NCI-H1417 treated with DMSO at 0.1 percent for 48 hours (cell line): ENCODE results near the gene URI1.
"Not testable (repeated sequence)": the region's sequence is repeated elsewhere in the genome, so short reads cannot be mapped to it uniquely, and the experiment has no call there.

Experiments
- DNase-seq: peaks from one replicate; lab custom pipeline; 2025; lab: John Stamatoyannopoulos, UW

The URI1 gene, protein sequence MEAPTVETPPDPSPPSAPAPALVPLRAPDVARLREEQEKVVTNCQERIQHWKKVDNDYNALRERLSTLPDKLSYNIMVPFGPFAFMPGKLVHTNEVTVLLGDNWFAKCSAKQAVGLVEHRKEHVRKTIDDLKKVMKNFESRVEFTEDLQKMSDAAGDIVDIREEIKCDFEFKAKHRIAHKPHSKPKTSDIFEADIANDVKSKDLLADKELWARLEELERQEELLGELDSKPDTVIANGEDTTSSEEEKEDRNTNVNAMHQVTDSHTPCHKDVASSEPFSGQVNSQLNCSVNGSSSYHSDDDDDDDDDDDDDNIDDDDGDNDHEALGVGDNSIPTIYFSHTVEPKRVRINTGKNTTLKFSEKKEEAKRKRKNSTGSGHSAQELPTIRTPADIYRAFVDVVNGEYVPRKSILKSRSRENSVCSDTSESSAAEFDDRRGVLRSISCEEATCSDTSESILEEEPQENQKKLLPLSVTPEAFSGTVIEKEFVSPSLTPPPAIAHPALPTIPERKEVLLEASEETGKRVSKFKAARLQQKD

DNA sequence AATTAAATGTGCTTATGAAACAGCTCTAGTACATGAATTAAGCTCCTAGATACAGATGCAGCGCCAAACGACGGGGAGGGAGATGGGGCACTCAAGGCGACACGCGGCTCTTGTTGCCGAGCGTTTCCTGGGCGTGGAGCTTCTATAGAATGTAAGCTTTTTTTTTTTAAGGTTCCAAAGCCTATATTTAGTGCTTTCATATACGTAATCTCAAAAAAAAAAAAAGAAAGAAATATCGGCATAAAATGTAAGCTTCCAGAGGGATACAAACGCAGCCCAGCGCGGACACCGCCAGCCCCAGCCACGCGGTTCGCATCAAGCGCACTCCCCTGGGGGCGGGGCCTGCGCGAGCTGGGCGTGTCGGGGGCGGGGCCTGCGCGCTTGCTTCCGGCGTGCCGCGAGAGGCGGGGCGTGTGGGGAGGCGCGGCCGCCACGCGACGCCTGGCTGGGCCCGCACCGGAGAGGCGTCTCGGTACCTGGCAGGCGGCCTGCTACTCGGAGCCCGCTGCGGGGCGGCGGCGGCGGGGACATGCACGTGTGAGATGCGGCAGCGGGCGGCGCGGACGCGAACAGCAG is at the start of gene URI1:
URI1 (plus strand) TSS at position 412 of the 576 bp plus-strand sequence. CDS start 309 bp downstream, outside the sequence.
- peak; percentile 55 for DNase-seq

DNA sequence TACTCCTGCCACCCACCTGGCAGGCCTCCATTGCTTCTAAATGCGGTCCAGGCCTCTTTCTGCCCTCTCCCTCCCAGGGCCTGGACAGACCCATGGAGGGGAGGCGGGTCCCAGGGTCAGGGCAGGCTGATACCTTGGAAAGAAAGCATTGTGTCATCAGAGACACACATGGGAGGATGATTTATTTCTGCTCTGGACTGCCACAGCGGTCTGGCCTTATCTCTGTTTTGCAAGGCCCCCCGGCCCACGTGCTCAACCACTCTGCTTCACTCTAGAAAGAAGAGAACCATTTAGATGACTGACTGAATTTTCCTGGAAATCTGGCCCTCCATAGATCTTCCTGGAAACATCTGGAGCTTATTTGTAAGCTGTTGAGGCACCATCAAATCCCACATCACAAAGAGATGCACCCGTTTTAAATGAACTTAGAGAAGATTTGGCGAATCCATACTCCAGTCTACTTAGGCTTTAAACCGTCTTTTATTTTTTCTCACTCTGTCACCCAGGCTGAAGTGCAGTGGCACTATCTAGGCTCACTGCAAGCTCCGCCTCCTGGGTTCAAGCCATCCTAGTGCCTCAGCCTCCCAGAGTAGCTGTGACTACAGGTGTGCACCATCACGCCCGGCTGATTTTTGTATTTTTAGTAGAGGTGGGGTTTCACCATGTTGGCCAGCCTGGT is 48.3 kb upstream of the URI1 start:
- no peak for DNase-seq

DNA sequence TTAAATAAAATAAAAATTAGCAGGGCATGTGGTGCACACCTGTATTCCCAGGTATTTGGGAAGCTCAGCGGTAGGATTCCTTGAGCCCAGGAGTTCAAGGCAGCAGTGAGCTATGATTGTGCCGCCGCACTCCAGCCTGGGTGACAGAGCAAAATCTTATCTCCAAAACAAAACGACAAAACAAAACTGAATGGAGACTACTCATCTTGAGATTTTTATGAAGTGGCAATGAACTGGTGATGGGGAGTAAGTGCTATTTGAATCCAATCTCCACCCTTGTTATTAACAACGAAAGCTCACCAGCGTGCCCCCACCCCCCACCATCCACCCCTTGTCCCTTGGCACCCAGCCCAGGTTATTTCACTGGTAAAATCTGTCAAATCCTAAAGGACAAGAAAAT is 45.2 kb upstream of the URI1 start:
- no peak for DNase-seq

DNA sequence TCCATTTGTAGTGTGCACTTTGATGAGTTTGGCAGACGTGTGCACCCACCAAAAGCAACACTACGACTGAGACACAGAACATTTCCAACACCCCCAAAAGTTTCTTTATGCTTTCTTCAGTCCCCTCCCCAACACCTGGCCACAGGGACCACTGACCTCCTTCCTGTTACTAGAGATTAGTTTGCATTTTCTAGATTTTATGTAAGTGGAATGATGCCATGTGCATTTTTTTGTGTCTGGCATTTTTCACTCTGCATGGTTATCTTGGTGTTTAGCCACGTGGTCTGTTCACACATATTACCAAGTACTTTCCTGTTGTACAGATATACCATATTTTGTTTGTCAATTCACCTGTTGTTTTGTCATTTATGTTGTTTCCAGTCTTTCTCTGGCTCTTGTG is 44.6 kb upstream of the URI1 start:
- DNase-seq = no peak

DNA sequence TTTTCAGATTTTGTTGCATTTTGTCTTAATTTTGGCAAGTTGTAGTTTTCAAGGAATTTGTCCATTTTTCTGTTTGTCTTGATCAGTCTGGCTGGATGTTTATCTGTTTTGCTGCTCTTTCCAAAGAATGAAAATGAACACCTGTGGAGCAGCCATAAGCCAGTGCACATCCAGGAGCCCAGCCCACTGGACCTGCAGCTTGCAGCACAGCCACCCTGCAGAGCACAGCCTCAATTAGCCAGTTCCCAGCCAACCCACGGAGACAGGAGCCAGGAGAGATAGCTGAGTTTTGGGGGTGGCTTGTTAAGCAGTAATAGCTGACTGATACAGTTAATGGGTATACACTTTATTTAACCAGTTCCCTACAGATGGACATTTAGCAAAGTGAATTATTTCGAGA is 38.0 kb upstream of the URI1 start:
- no peak for DNase-seq

DNA sequence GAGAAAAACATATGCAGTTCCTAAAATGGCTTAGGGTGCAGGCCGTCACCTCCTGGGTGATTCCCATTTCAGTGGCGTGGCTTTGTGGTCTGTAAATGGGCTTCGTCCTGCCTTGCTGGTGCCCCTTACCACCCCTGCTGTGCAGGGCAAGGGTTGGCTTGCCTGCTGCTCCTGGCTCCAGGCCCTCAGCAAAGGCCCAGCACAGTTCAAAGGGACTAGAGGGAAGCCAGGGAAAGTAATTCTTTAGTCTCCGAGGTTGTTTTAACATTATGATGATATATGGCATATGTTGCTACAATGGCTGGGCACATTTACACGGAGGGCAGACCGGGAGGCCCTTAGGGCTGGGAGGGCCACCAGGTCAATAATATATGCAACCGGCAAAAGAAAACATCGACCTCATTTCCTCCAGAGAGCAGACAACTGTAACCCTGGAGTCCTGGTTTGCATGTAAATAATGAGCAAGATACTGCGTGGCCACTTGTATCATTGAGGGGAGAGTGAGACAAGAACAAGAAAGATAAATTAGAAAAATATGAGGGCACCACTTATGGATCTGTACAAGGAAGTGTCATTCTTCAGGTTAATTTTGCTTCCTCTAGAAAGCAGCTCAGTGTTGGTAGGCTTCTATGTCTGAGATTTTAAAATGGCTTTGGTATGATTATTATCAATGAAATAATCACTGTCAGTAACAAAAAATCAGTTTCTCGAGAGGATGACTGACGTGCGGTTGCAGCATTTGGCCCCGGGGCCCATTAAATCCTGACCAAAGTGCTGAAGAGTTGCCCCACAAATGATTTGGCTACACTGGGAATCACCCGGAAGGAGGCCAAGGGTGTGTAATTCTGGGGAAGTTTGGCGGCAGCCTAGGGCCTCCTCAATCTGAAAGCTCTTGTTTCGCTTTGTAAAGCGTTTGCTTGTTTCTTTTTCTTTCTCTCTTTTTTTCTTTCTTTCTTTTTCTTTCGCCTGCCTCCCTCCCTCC is 32.8 kb upstream of the URI1 start:
- DNase-seq = no peak

DNA sequence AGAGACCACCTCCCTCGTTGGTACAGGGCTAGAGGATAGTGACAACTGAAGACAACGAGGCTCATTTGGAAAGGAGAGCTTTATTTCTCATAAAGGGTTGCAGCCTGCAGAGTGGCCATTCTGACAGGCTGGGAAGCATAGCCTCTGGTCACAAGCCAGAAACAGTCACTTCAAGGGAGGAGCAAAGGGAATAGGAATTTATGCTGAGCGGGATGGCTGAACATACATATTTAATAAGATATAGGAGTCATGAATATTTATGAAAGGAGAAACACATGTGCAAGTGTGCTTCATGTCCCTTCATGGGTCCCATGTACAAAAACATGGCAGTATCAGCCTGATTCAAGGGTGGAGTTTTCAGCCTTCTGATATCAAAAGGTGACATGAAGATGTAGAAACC is 27.1 kb upstream of the URI1 start:
- no peak for DNase-seq

DNA sequence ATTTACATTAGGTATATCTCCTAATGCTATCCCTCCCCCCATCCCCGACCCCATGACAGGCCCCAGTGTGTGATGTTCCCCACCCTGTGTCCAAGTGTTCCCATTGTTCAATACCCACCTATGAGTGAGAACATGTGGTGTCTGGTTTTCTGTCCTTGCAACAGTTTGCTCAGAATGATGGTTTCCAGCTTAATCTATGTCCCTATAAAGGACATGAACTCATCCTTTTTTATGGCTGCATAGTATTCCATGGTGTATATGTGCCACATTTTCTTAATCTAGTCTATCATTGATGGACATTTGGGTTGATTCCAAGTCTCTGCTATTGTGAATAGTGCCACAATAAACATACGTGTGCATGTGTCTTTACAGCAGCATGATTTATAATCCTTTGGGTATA is 26.2 kb upstream of the URI1 start:
- DNase-seq = not testable (repeated sequence)

DNA sequence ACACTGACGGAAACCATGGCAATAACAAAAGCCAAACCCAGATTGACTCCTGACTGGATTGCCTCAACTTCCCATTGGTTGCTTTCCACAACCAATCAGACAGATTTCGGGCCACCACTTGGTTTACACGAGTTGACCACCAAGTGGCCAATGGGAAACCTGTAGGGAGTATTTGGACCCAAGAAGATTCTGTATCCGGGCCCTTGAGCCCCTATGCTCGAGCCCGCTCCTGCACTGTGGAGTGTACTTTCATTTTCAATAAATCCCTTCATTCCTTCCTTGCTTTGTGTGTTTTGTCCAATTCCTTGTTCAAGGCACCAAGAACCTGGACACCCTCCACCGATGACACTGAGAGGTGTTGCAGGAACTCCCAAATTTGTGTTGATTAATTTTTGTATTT is 24.1 kb upstream of the URI1 start:
- DNase-seq = no peak

DNA sequence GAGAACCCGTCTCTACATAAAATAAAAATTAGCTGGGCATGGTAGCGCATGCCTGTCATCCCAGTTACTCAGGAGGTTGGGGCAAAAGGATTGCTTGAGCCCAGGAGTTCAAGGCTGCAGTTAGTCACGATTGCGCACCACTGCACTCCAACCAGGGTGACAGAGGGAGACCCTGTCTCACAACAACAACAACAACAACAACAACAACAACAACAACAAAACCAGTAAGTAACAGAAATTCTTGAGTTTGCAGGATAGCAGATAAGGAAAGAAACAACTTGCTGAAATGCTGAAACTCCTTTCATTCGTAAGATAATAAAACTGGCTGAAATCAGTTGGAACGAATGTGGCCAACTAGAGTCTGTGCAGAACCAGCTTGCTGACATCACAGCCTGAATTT is 23.1 kb upstream of the URI1 start:
- DNase-seq = no peak

DNA sequence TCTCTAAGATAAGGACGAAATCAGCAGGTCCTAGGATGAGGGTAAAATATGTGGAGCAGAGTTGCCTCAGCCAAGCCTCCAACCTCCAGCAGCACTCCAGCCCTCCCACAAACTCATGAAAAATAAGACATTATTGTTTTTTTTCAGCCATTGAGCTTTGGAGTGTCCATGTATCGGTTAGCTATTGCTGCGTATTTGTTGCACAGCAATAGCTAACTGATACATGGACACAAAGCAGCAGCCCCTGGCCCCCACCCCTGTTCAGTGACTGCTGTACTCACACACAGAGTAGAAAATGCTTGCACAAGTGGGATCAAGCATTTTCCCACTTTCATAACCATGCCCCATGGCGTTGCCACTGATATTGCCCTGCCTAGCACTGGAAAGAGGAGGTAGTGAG is 19.1 kb upstream of the URI1 start:
- no peak for DNase-seq

DNA sequence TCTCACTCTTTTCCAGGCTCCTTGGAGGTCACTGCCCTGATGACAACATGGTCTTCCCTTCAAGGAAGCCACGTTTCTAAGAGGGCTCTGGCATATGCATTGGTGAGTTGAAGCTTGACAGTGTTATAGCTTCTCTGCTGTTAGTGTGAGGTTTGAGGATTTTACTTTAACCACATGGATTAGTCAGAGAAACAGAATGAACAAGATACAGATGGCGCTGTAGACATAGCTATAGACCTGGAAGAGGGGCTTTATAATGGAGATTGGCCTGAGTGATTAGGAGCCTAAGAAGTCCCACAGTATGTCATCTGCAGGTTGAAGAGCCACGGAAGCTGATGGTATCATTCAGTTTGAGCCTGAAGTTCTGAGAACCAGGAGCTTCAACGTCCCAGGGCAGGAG is 18.4 kb upstream of the URI1 start:
- no peak for DNase-seq

DNA sequence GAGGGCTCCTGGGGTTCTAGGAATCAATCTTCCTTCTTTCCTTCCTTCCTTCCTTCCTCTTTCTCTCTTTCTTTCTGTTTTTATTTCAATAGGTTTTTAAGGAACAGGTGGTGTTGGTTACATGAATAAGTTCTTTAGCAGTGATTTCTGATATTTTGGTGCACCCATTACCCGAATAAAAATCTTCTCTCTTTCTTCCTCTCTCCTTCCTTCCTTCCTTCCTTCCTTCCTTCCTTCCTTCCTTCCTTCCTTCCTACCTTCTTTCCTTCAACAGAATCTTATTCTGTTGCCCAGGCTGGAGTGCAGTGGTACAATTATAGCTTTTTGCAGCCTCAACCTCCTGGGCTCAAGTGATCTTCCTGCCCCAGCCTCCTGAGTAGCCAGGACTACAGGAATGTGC is 16.0 kb upstream of the URI1 start:
- DNase-seq = no peak

DNA sequence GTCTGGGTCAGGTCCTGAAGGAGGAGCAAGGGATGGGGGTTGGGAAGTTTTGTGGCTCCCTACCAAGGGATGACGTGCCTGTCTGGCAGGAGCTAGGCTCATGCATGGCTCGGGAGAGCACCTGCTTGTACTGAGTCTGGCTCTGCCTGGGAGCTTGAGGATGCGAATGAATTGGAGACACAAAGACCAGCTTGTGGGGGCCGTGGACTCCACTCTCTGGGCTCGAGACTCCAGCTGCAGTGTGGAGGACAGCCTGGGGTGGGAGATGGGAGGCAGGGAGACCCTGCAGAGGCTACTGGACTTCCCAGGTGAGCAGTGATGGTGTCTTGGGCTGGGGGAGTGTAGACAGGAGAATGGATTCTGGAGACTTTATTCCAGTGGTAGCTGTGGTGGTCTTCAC is 15.2 kb upstream of the URI1 start:
- DNase-seq = no peak

DNA sequence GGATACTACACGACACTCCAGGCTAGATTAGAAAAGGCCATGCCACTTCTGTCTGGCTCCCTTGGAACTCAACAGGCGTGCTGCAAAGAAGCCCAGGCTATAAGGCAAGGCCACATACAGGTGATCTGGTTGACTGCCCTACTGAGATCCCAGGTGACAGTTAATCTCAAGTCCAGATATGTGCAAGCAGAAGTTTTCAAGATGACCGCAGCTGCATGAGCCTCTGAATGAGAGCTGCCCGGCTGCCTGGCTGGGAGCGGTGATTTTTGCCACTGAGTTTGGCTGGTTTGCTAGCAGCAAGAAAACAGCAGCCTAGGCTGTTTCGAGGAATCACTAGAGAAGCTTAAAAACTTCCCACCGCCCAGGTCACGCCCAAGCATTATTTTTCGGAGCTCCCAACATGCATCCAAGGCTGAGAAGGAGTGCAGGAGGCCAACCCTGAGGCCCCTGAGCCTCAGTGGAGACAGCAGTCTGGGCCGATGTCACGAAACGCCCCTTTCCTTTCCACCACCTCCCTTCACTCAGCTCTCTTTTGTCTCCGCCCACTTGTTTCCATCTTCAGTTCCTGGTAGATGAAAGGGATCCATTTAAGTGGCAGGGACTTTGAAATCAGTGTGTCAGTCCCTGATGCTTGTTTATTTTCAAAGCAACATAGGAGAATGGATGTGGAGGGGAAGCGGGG is 14.0 kb upstream of the URI1 start:
- no peak for DNase-seq

DNA sequence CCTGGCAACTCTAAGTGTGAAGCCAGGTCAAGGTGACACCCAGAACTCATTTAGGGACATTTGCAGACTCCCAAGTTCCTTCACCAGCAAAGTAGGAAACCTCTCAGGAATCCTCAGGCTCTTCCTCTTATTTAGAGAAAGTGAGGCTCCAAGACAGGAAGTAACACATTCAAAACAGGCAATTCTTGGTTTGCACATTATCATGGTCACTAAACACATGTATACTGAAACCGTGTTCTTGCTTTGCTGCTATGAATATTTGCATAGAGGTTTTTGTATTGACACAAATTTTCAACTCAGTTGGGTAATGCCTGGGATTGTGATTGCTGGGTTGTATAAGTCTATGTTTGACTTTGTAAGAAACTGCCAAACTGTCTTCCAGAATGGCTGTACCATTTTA is 13.2 kb upstream of the URI1 start:
- no peak for DNase-seq

DNA sequence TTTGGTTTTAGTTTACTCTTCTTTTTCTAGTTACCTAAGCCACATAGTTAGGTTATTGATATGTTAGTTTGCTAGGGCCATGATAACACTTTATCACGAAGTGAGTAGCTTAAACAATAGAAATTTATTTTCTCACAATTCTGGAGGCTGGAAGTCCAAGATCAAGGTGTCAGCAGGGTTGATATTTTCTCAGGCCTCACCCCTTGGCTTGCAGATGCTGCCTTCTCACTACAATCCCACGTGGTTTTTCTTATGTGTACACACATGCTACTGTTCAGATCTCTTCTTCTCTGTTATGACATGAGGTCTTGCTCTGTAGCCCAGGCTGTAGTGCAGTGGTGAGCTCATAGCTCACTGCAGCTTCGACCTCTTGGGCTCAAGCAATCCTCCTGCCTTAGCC is 7.8 kb upstream of the URI1 start:
- DNase-seq = no peak

DNA sequence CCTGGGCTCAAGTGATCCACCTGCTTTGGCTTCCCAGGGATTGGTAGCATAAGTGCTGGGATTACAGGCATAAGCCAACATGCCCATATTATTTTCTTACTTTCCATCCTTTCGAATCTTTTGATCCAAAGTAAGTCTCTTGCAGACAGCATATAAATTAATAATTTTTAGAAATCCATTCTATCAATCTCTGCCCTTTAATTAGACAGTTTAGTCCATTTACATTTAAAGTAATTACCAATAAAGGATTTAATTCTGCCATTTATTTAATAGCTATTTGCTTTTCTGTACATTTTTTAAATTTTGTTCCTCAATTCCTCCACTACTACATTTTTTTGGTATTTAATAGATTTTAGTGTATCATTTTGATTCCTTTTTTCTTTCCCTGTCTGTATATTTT is 7.3 kb upstream of the URI1 start:
- no peak for DNase-seq

DNA sequence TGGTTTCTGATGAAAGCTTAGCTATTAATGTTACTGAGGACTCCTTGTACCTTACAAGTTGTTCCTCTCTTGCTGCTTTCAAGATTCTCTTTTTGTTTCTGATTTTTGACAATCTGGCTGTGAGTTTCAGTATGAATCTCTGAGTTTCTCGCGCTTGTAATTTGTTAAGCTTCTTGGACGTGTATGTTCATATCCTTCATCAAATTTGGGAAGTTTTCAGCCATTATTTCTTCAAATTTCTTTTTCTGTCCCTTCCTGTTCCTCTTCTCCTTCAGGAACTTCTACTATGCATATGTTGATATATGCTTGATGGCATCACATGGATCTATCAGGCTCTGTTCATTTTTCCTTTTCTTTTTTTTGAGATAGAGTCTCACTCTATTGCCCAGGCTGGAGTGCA is 5.6 kb upstream of the URI1 start:
- DNase-seq = no peak

DNA sequence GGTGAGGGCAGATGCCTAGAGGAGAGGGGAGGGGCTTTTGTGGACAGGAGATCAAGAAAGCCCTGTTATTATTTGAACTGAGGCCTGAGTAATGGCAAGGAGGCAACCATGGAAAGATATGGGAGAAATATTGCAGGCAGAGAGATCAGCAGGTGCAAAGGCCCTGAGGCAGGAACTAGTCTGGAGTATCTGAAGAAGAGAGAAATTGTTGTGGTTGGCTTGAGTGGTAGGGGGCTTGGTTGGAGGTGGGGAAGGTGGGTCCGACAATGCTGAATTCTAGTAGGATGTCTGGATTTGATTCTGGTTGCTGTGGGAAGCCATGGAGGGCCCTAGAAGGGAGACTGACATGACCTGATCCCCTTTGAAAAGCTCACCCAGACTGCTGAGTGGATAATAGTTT is 2.4 kb upstream of the URI1 start:
- DNase-seq = no peak

DNA sequence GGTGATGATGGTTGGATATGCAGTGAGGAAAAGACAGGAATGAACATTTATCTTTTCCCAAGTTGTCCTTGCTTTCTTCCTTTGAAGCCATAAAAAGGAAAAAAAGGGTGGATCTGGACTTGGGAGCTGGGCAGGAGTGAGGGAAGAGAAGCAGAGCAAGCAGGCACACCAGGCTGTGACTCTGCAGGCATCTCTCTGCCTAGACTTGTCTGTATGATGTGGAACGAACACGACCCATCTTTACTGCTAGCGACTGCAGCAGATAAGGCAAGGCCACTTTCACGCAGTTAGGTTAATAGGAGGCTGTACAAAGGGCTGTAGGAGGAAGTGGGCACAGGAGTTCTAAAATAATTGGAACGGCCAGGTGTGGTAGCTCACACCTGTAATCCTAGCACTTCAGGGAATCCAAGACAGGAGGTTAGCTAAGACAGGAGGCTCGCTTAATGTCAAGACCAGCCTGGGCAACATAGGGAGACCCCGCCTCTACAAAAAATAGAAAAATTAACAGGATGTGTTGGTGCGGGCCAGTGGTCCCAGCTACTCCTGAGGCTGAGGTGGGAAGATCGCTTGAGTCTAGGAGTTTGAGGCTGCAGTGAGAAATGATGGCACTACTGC is 961 bp upstream of the URI1 start:
- no peak for DNase-seq
